HG02970 (cell line): ENCODE measurements around the gene TENT5C.

Experiments used
- ATAC-seq: cut with Tn5 transposase; IDR thresholded peaks from one replicate; pipeline ENCODE4 v1.9.1; 2021; ENCODE audit warnings: mild to moderate bottlenecking, moderate library complexity, moderate number of reproducible peaks; ENCODE audit not compliant: unreplicated experiment, low FRiP score

TENT5C gene

GRCh38 chr1:117590273-117590925, 15.4 kb upstream of the TENT5C start:
- ATAC-seq: no peak

- no peak for ATAC-seq
These were observed 14.6 kb upstream of the TENT5C start for GRCh38 chr1:117591252-117591651.

- no peak for ATAC-seq
These were observed 13.7 kb upstream of the TENT5C start for GRCh38 chr1:117592155-117592554.

- no peak for ATAC-seq
These were observed 11.4 kb upstream of the TENT5C start for GRCh38 chr1:117594261-117594990.

GRCh38 chr1:117596023-117596720, 9.7 kb upstream of the TENT5C start:
- ATAC-seq: no peak

- ATAC-seq: no peak
These were observed 7.4 kb upstream of the TENT5C start for GRCh38 chr1:117598489-117598888.

GRCh38 chr1:117599286-117600221, 6.3 kb upstream of the TENT5C start:
- no peak for ATAC-seq

- no peak for ATAC-seq
These were observed 5.4 kb upstream of the TENT5C start for GRCh38 chr1:117600325-117600943.

GRCh38 chr1:117600966-117601365, 4.9 kb upstream of the TENT5C start:
- ATAC-seq: no peak

- no peak for ATAC-seq
These were observed 3.0 kb upstream of the TENT5C start for GRCh38 chr1:117602862-117603261.

GRCh38 chr1:117605164-117605773, 579 bp upstream of the TENT5C start:
- ATAC-seq: peak; percentile 30

- no peak for ATAC-seq
These were observed 992 bp downstream of the TENT5C start for GRCh38 chr1:117606649-117607430.

GRCh38 chr1:117607471-117607870, 1.6 kb downstream of the TENT5C start:
- no peak for ATAC-seq

GRCh38 chr1:117608115-117608615, 2.3 kb downstream of the TENT5C start:
- no peak for ATAC-seq

- ATAC-seq: no peak
These were observed 2.9 kb downstream of the TENT5C start for GRCh38 chr1:117608758-117609157.

GRCh38 chr1:117609471-117609911, 3.6 kb downstream of the TENT5C start:
- ATAC-seq: no peak

- no peak for ATAC-seq
These were observed 4.2 kb downstream of the TENT5C start for GRCh38 chr1:117610036-117610435.

- no peak for ATAC-seq
These were observed 5.3 kb downstream of the TENT5C start for GRCh38 chr1:117611121-117611601.
